ENCODE results near the gene FSHR. TPM values are rescaled to one million over a fixed set of nuclear protein-coding genes. Genes with fewer than 3 reads are reported as not detected.

FSHR gene
- total and polyA plus RNA-seq, 2 donors (not counting 3 experiments of a cell fraction or from before 2014, with no cell fraction given): not detected

GRCh38 chr2:48954935-48955334 is 199.4 kb downstream of the FSHR start:
- no peaks in the 10 kb centered on the region for H3K4me1 ChIP-seq (ENCODE audit: control insufficient read depth, extremely low read depth, insufficient read depth, low read length)
- intact Hi-C loops (cut with micrococcal nuclease) (no loop called here), dilution Hi-C loops (cut with MboI; ENCODE audit: extremely low pct_ligation_motif_present, low sequenced_read_pairs) (no loop called here)
- H3K27ac ChIP-seq (ENCODE audit: insufficient read depth, low read depth, low read length): no peak overlapping the region
- TF ChIP-seq GATA2 (IDR thresholded peaks at IDR 0.05; ENCODE audit: insufficient read depth, insufficient read length, low read depth, low read length) (no peak), EZH2 (IDR thresholded peaks at IDR 0.05; ENCODE audit: borderline replicate concordance, low read depth, low read length, severe bottlenecking) (no peak), JUN (IDR thresholded peaks at IDR 0.05; ENCODE audit: borderline replicate concordance, insufficient read depth, insufficient read length, low read depth) (no peak), FOS (IDR thresholded peaks at IDR 0.05; ENCODE audit: borderline replicate concordance, insufficient read depth, low read length) (no peak), MYC (IDR thresholded peaks at IDR 0.05; ENCODE audit: low read depth, low read length) (no peak)
- ChIA-PET POLR2A (no interaction called here), CTCF (no interaction called here)
- H3K9me3 ChIP-seq (replicated peaks; ENCODE audit: control insufficient read depth, insufficient read depth, low read length): no peaks in the 10 kb centered on the region
- no peaks in the 10 kb centered on the region for H3K79me2 ChIP-seq (ENCODE audit: control insufficient read depth, insufficient read depth, low read length)
- no peak for DNase-seq (ENCODE audit: low read depth, low spot score)
- no peak overlapping the region for H2AFZ ChIP-seq (ENCODE audit: low read depth, low read length)
- no peaks in the 10 kb centered on the region for H4K20me1 ChIP-seq (replicated peaks; ENCODE audit: control insufficient read depth, extremely low read depth, insufficient read depth, low read length)
- no peak for FAIRE-seq
- no peaks in the 10 kb centered on the region for H3K36me3 ChIP-seq (ENCODE audit: control insufficient read depth in 2 of 2, extremely low read depth in 1 of 2, insufficient read depth in 2 of 2, low read length in 2 of 2)
- no peaks in the 10 kb centered on the region for H3K9me1 ChIP-seq (replicated peaks; ENCODE audit: control insufficient read depth, extremely low read depth, insufficient read depth, low read length)
- no peak overlapping the region for H3K4me2 ChIP-seq (ENCODE audit: insufficient read depth, low read length)
- no peak overlapping the region for H3K4me3 ChIP-seq (replicated peaks in 1 of 3; ENCODE audit: insufficient read depth in 1 of 3, low read depth in 1 of 3, low read length in 3 of 3)
- no TSS peak for BruUV-seq (replicated peaks)
- no peak overlapping the region for H3K9ac ChIP-seq (replicated peaks; ENCODE audit: extremely low read depth, insufficient read depth, low read length)
- H3K27me3 ChIP-seq (ENCODE audit: control insufficient read depth in 2 of 2, insufficient read depth in 2 of 2, low read length in 2 of 2): no peaks in the 10 kb centered on the region

- H3K9me1 ChIP-seq (replicated peaks; ENCODE audit: control insufficient read depth, extremely low read depth, insufficient read depth, low read length): no peaks in the 10 kb centered on the region
- H3K36me3 ChIP-seq (ENCODE audit: control insufficient read depth in 2 of 2, extremely low read depth in 1 of 2, insufficient read depth in 2 of 2, low read length in 2 of 2): no peaks in the 10 kb centered on the region
- no peaks in the 10 kb centered on the region for H3K27me3 ChIP-seq (ENCODE audit: control insufficient read depth in 2 of 2, insufficient read depth in 2 of 2, low read length in 2 of 2)
- no peak overlapping the region for H3K27ac ChIP-seq (ENCODE audit: insufficient read depth, low read depth, low read length)
- intact Hi-C loops (cut with micrococcal nuclease): no loop called here
- BruUV-seq (replicated peaks): no TSS peak
- DNase-seq (ENCODE audit: low read depth, low spot score): no peak
- H4K20me1 ChIP-seq (replicated peaks; ENCODE audit: control insufficient read depth, extremely low read depth, insufficient read depth, low read length): no peaks in the 10 kb centered on the region
- H3K4me1 ChIP-seq (ENCODE audit: control insufficient read depth, extremely low read depth, insufficient read depth, low read length): no peaks in the 10 kb centered on the region
- ChIA-PET CTCF (no interaction called here), POLR2A (no interaction called here)
- H3K4me2 ChIP-seq (ENCODE audit: insufficient read depth, low read length): no peak overlapping the region
- H3K79me2 ChIP-seq (ENCODE audit: control insufficient read depth, insufficient read depth, low read length): no peaks in the 10 kb centered on the region
- no peak overlapping the region for H3K9ac ChIP-seq (replicated peaks; ENCODE audit: extremely low read depth, insufficient read depth, low read length)
- no peak overlapping the region for H3K4me3 ChIP-seq (replicated peaks in 1 of 3; ENCODE audit: insufficient read depth in 1 of 3, low read depth in 1 of 3, low read length in 3 of 3)
- no peaks in the 10 kb centered on the region for H3K9me3 ChIP-seq (replicated peaks; ENCODE audit: control insufficient read depth, insufficient read depth, low read length)
- dilution Hi-C loops (cut with MboI; ENCODE audit: extremely low pct_ligation_motif_present, low sequenced_read_pairs): no loop called here
- no peak for FAIRE-seq
- TF ChIP-seq JUN (IDR thresholded peaks at IDR 0.05; ENCODE audit: borderline replicate concordance, insufficient read depth, insufficient read length, low read depth) (no peak), EZH2 (IDR thresholded peaks at IDR 0.05; ENCODE audit: borderline replicate concordance, low read depth, low read length, severe bottlenecking) (no peak), CTCF (IDR thresholded peaks at IDR 0.05; ENCODE audit: extremely low read depth in 1 of 2, insufficient read depth in 1 of 2, low read depth in 1 of 2, low read length in 2 of 2) (no peak), MYC (IDR thresholded peaks at IDR 0.05; ENCODE audit: low read depth, low read length) (no peak), POLR2AphosphoS5 (IDR thresholded peaks at IDR 0.05; ENCODE audit: insufficient read depth, low read depth, low read length) (no peak), GATA2 (IDR thresholded peaks at IDR 0.05; ENCODE audit: insufficient read depth, insufficient read length, low read depth, low read length) (no peak), FOS (IDR thresholded peaks at IDR 0.05; ENCODE audit: borderline replicate concordance, insufficient read depth, low read length) (no peak), MAX (IDR thresholded peaks at IDR 0.05; ENCODE audit: insufficient read depth, insufficient read length) (no peak), POLR2A (IDR thresholded peaks at IDR 0.05; ENCODE audit: low read depth, low read length) (no peak)
- H2AFZ ChIP-seq (ENCODE audit: low read depth, low read length): no peak overlapping the region
Measured at GRCh38 chr2:48954311-48954710, 200.0 kb downstream of the FSHR start.

All from endothelial cell of umbilical vein (primary cell).